Esophagus muscularis mucosa (tissue), 4 donors: ENCODE results near the gene SRRM3. TPM values are rescaled to one million over a fixed set of nuclear protein-coding genes. Genes with fewer than 3 reads are reported as not detected.
"Not testable (repeated sequence)": the region's sequence is repeated elsewhere in the genome, so short reads cannot be mapped to it uniquely, and the experiment has no call there.

Experiments
- DNase-seq: peaks from one replicate; pipeline ENCODE4 v3.0.0-alpha.2; 2017; ENCODE audit errors: extremely low spot score
- H3K27ac ChIP-seq, 4 donors: fragments of 200-600 bp; sonication (generic); replicated peaks in 1 of 4; 1 replicate in 3 of 4; 2 replicates in 1 of 4; pipeline ENCODE4 v1.5.1; 2016 to 2019; ENCODE audit warnings: mild to moderate bottlenecking in 1 of 4
- H3K27me3 ChIP-seq, 4 donors: fragments of 200-600 bp; sonication (generic); one replicate each; pipeline versions ENCODE4 v1.5.1 to v1.6.0; 2016 to 2019
- H3K36me3 ChIP-seq, 4 donors: fragments of 200-600 bp; sonication (generic); one replicate each; pipeline ENCODE4 v1.5.1; 2016 to 2019
- H3K4me1 ChIP-seq, 4 donors: fragments of 200-600 bp; sonication (generic); one replicate each; pipeline ENCODE4 v1.5.1; 2016 to 2019
- H3K4me3 ChIP-seq, 4 donors: fragments of 200-600 bp; sonication (generic); 1 replicate in 2 of 4; 2 replicates in 2 of 4; pipeline ENCODE4 v1.5.1; 2016 to 2019; ENCODE audit warnings: mild to moderate bottlenecking in 4 of 4, moderate library complexity in 1 of 4
- H3K9me3 ChIP-seq, 4 donors: fragments of 200-600 bp; sonication (generic); 1 replicate in 3 of 4; 2 replicates in 1 of 4; pipeline ENCODE4 v1.5.1; 2016 to 2019
- CTCF ChIP-seq, 3 experiments: fragments of 200-600 bp in 2 of 3; fragments of 450-650 bp in 1 of 3; sonication (generic) in 2 of 3; IDR thresholded peaks; one replicate each; pipeline ENCODE4 v1.5.1; 2017 to 2019; ENCODE audit warnings: antibody characterized with exemption in 3 of 3, mild to moderate bottlenecking in 2 of 3, moderate library complexity in 1 of 3
- EP300 ChIP-seq: sonication (generic); formaldehyde crosslinking; IDR thresholded peaks from one replicate; pipeline ENCODE4 v1.6.1; 2017; ENCODE audit warnings: antibody characterized with exemption
- POLR2A ChIP-seq: fragments of 450-650 bp; IDR thresholded peaks from one replicate; pipeline ENCODE4 v1.6.1; 2017; ENCODE audit warnings: antibody characterized with exemption, moderate library complexity, mild to moderate bottlenecking, low read depth
- POLR2AphosphoS5 ChIP-seq, 2 donors: sonication (generic); formaldehyde crosslinking; IDR thresholded peaks; one replicate each; pipeline ENCODE4 v1.6.1; 2017; ENCODE audit warnings: antibody characterized with exemption in 2 of 2
- WGBS: methylation state at CpG from one replicate; pipeline ENCODE4 v1.1.5; 2018; 5-methylcytosine and 5-hydroxymethylcytosine counted together
- intact Hi-C: fragments of 100-400 bp; cut with DNase I; formaldehyde crosslinking; loops from one replicate; pipeline ENCODE4 v1.15.1; 2023
- total RNA-seq, 4 donors: library from RNA; depleted of rRNA; stranded (reverse); fragments of >200 nt; gene quantifications; one replicate each; pipeline versions ENCODE4 v1.1.0 to v1.2.1, GENCODE V29; 2016

The SRRM3 gene
- total RNA-seq, 4 donors from 2014 or later, result 2.1 to 4.9 (median 2.7) TPM

- intact Hi-C loops, result no loop called here
- WGBS, result 65% methylated on average over 11 of the region's 11 CpGs
- no peak overlapping the region for H3K4me3 ChIP-seq
- no peak for TF ChIP-seq POLR2A
- no peak for TF ChIP-seq CTCF (IDR thresholded peaks at IDR 0.05)
- no peak for TF ChIP-seq EP300
- no peak for TF ChIP-seq POLR2AphosphoS5 (IDR thresholded peaks at IDR 0.05)
- peaks cover 0 to 49% (median 0%) of the 10 kb centered on the region in 4 donors for H3K27me3 ChIP-seq
- no peaks in the 10 kb centered on the region for H3K4me1 ChIP-seq
- no peaks in the 10 kb centered on the region for H3K36me3 ChIP-seq
- no peak for DNase-seq
- no peaks in the 10 kb centered on the region for H3K9me3 ChIP-seq
- no peak overlapping the region for H3K27ac ChIP-seq
These were observed 9.5 kb downstream of the SRRM3 start for GRCh38 chr7:76211216-76211615.

DNA sequence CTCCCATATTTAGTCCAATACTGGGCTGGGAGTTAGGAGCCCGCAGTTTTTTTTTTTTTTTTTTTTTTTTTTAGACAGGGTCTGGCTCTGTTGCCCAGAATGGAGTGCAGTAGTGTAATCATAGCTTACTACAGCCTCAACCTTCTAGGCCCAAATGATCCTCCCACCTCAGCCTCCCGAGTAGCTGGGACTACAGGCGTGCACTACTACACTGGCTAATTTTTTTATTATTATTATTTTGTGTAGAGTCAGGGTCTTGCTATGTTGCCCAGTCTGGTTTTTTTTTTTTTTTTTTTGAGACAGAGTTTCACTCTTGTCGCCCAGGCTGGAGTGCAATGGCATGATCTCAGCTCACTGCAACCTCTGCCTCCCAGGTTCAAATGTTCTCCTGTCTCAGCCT, 13.7 kb downstream of the SRRM3 start:
- 93% methylated on average over 4 of the region's 4 CpGs for WGBS
- intact Hi-C loops, result not testable (repeated sequence)

GRCh38 chr7:76216381-76217082, 14.8 kb downstream of the SRRM3 start:
- TF ChIP-seq CTCF (IDR thresholded peaks at IDR 0.05) (no peak), POLR2AphosphoS5 (IDR thresholded peaks at IDR 0.05) (no peak), EP300 (no peak), POLR2A (no peak)
- Histone ChIP-seq H3K4me1 (peaks cover 0 to 7% (median 2%) of the 10 kb centered on the region in 4 donors), H3K27me3 (peaks cover 0 to 73% (median 2%) of the 10 kb centered on the region in 4 donors), H3K4me3 (no peak overlapping the region), H3K27ac (no peak overlapping the region), H3K9me3 (no peaks in the 10 kb centered on the region), H3K36me3 (no peaks in the 10 kb centered on the region)
- intact Hi-C loops, result no loop called here
- no peak for DNase-seq
- WGBS, result 16% methylated on average over 8 of the region's 9 CpGs

More for the DNA sequence above, 13.7 kb downstream of the SRRM3 start:
- H3K4me1 ChIP-seq, H3K27ac ChIP-seq, H3K4me3 ChIP-seq, H3K9me3 ChIP-seq, DNase-seq, H3K36me3 ChIP-seq: not testable (repeated sequence)
- peaks cover 0 to 70% (median 2%) of the 10 kb centered on the region in 4 donors for H3K27me3 ChIP-seq

DNA sequence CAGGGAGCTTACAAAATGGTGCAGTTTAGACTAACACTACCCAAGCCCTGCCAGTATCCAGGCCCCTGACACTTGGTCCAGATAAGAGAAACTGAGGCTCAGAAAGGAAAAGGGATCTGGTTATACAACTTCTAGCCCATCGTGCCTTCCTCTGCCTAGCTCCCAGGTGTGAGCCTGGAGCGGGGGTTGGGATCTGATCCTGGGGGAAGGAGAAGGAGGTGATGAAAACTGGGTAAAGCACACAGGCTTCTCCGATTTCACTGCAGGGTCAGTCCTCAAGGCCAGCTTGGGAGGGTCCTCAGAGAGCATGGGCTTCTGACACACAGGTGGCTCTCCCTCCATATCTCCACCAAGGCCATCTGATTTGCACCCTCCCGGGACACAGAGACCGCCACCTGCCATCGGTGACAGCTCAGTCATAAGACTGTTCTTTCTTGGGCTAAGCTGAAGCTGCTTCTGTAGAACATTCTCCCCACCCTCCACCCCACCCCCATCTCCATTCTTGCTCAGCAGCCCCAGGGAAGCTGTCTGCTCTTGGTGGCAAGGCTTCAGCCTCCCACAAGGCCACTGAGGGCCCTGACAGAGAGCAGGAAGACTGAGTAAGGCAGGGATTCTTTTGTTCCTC, 16.4 kb downstream of the SRRM3 start:
- Histone ChIP-seq H3K9me3 (no peaks in the 10 kb centered on the region), H3K4me3 (no peak overlapping the region), H3K4me1 (peaks cover 0 to 7% (median 2%) of the 10 kb centered on the region in 4 donors), H3K27me3 (peaks cover 0 to 82% (median 2%) of the 10 kb centered on the region in 4 donors), H3K27ac (no peak overlapping the region), H3K36me3 (no peaks in the 10 kb centered on the region)
- intact Hi-C loops, result no loop called here
- no peak for DNase-seq
- 51% methylated on average over 6 of the region's 6 CpGs for WGBS
- TF ChIP-seq POLR2AphosphoS5 (IDR thresholded peaks at IDR 0.05) (no peak), EP300 (no peak), POLR2A (no peak), CTCF (IDR thresholded peaks at IDR 0.05) (no peak)

DNA sequence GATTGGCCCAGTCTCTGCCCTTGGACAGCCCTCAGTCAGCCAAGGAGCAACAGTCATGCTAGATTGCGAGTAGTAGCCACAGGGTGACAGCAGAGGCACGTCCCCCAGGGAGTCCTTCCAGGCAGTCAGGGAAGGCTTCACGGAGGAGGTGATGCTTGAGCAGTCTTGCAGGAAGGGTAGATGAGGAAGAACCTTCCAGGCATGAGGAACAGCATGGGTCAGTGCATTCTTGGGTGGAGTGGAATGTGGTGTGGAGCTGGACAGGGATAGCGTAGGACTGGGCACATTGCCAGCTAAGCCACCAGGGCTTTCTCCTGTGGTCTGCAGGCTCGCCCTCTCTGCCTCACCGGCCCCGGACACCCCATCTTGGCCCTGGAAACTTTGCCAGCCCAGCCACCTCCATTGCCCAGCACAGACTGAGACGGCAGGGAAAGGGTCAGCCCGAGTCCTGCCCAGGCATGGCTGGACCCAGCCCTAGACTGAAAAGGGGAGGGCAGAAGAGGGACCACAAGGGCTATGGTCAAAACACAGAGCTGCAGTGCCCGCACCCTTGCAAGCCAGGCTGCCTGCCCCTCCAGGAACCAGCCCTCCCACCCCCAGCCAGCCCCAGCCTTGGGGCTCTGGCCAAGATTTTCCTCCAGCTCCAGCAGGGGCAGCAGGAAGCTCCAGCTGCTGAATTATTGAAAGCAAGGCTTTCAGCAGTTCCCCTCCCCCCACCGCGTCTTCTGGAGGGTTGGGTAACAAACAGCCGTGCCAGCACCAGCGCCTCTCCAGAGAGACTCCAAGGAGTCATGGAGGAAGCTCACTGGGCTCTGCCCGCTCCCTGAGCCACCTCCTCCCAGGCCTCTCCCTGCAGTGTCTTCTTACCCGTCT, 18.7 kb downstream of the SRRM3 start:
- Histone ChIP-seq H3K27me3 (peaks cover 0 to 90% (median 3%) of the 10 kb centered on the region in 4 donors), H3K4me1 (peaks cover 0 to 7% (median 2%) of the 10 kb centered on the region in 4 donors), H3K9me3 (no peaks in the 10 kb centered on the region), H3K36me3 (no peaks in the 10 kb centered on the region), H3K4me3 (no peak overlapping the region), H3K27ac (no peak overlapping the region)
- no peak for DNase-seq
- TF ChIP-seq POLR2AphosphoS5 (IDR thresholded peaks at IDR 0.05) (no peak), POLR2A (no peak), CTCF (IDR thresholded peaks at IDR 0.05) (no peak), EP300 (no peak)
- intact Hi-C loops, result no loop called here
- 20% methylated on average over 11 of the region's 16 CpGs for WGBS
